KMS-11 (cell line): Measurements from ENCODE around the gene SLC16A2.

Source experiments
- H2AFZ ChIP-seq: fragments of 200-600 bp; sonication (generic); 2 replicates; pipeline ENCODE4 v1.6.1; 2016; ENCODE audit warnings: antibody characterized with exemption, mixed run types, low read depth
- H3K27ac ChIP-seq: fragments of 200-600 bp; sonication (generic); 2 replicates; pipeline ENCODE4 v1.6.1; 2016; ENCODE audit warnings: mild to moderate bottlenecking, mixed run types
- H3K27me3 ChIP-seq: fragments of 200-600 bp; sonication (generic); 2 replicates; pipeline ENCODE4 v1.6.1; 2017; ENCODE audit warnings: mild to moderate bottlenecking, low read depth, mixed run types, moderate library complexity; ENCODE audit not compliant: insufficient read depth
- H3K36me3 ChIP-seq: fragments of 200-600 bp; sonication (generic); 2 replicates; pipeline ENCODE4 v1.6.1; 2017; ENCODE audit warnings: mild to moderate bottlenecking, mixed run types; ENCODE audit not compliant: insufficient read depth
- H3K4me1 ChIP-seq: fragments of 200-600 bp; sonication (generic); 2 replicates; pipeline ENCODE4 v1.6.1; 2016; ENCODE audit warnings: mild to moderate bottlenecking, low read depth, mixed run types; ENCODE audit not compliant: poor library complexity, severe bottlenecking
- H3K4me2 ChIP-seq: fragments of 200-600 bp; sonication (generic); 2 replicates; pipeline ENCODE4 v1.7.0; 2016; ENCODE audit warnings: mild to moderate bottlenecking, mixed run types
- H3K4me3 ChIP-seq: fragments of 200-600 bp; sonication (generic); IDR thresholded peaks from 2 replicates; pipeline ENCODE4 v1.6.1; 2017; ENCODE audit warnings: low read depth, low read length, mixed read lengths; ENCODE audit not compliant: insufficient read depth
- H3K79me2 ChIP-seq: fragments of 200-600 bp; sonication (generic); 2 replicates; pipeline ENCODE4 v1.6.1; 2016; ENCODE audit warnings: low read depth, mixed run types; ENCODE audit not compliant: insufficient read depth
- H3K9ac ChIP-seq: fragments of 200-600 bp; sonication (generic); 2 replicates; pipeline ENCODE4 v1.6.1; 2016; ENCODE audit warnings: mild to moderate bottlenecking, mixed run types
- H4K20me1 ChIP-seq: fragments of 200-600 bp; sonication (generic); 2 replicates; pipeline ENCODE4 v1.6.1; 2016; ENCODE audit warnings: mild to moderate bottlenecking, mixed run types; ENCODE audit not compliant: insufficient read depth
- CTCF ChIP-seq: fragments of 200-600 bp; sonication (generic); conservative IDR thresholded peaks from 2 replicates; pipeline ENCODE4 v1.6.1; 2017; ENCODE audit warnings: low read depth, mild to moderate bottlenecking, antibody characterized with exemption, low read length, moderate library complexity, mixed read lengths

The SLC16A2 gene

DNA sequence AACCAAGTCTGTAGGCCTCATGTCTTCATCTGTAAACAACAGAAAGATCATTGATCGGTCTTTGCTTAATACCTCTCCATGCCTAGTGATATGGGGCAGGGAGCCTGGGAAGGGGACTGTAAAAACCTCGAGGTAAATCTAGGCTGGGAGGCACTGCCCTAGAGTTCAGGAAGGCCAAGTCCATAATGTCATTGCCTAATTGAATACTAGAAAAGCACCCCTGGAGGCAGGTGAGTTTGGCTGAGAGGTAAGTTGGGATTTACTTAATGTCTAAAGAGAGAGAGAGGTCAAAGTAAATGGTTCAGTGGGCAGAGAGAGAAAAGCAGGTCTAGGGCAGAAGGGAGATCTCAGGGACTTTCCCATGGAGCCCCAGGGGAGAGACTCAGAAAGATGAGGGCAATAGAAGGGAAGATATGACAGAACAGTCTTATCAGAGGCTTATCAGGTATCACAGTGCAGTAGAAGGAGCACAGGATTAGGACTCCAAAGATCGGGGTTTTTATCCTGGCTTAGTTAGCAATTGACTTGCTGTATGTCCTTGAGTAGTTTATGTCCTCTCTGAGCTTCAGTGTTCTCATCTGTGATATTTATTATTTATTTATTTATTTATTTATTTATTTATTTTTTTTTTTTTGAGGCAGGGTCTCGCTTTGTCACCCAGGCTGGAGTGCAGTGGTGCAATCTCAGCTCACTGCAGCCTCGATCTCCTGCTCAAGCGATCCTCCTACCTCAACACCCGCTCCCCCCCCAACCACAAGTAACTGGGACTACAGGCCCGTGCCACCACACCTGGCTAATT is 85.2 kb downstream of the SLC16A2 start:
- H3K9ac ChIP-seq, result no peak overlapping the region
- no peaks in the 10 kb centered on the region for H3K79me2 ChIP-seq
- H3K4me1 ChIP-seq, result no peaks in the 10 kb centered on the region
- no peaks in the 10 kb centered on the region for H3K36me3 ChIP-seq
- no peak for TF ChIP-seq CTCF
- no peak overlapping the region for H3K4me2 ChIP-seq
- no peak overlapping the region for H3K27ac ChIP-seq
- H3K27me3 ChIP-seq, result no peaks in the 10 kb centered on the region
- H4K20me1 ChIP-seq, result no peaks in the 10 kb centered on the region
- H3K4me3 ChIP-seq, result no peak overlapping the region
- H2AFZ ChIP-seq, result no peak overlapping the region

- Histone ChIP-seq H3K4me1 (no peaks in the 10 kb centered on the region), H3K79me2 (no peaks in the 10 kb centered on the region), H3K4me3 (no peak overlapping the region), H3K27ac (no peak overlapping the region), H3K9ac (no peak overlapping the region), H3K36me3 (no peaks in the 10 kb centered on the region), H3K4me2 (no peak overlapping the region), H2AFZ (no peak overlapping the region), H4K20me1 (no peaks in the 10 kb centered on the region), H3K27me3 (no peaks in the 10 kb centered on the region)
- TF ChIP-seq CTCF, result no peak
These were observed 85.9 kb downstream of the SLC16A2 start for GRCh38 chrX:74507191-74507590.

DNA sequence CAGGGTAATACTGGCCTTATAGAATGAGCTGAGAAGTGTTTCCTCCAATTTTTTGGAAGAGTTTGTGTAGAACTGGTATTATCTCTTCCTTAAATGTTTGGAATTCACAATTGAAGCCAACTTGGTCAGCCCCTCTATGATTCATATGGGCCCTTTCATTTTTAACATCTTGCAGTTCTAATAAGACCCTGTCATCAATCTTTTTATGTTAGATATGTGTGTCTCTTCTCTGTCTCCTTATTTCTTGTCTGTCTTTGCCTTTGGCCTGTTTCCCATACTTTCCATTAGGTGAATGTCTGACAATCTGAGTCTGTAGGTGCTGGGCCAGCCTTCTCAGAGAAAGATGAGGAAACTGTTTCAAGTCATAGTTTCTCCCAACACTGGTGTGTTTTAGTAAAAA is 88.7 kb downstream of the SLC16A2 start:
- no peak for TF ChIP-seq CTCF
- H3K36me3 ChIP-seq, result no peaks in the 10 kb centered on the region
- no peaks in the 10 kb centered on the region for H3K27me3 ChIP-seq
- no peaks in the 10 kb centered on the region for H3K4me1 ChIP-seq
- no peaks in the 10 kb centered on the region for H4K20me1 ChIP-seq
- H3K27ac ChIP-seq, result no peak overlapping the region
- H3K4me3 ChIP-seq, result no peak overlapping the region
- H3K79me2 ChIP-seq, result no peaks in the 10 kb centered on the region
- H3K9ac ChIP-seq, result no peak overlapping the region
- no peak overlapping the region for H2AFZ ChIP-seq
- H3K4me2 ChIP-seq, result no peak overlapping the region

DNA sequence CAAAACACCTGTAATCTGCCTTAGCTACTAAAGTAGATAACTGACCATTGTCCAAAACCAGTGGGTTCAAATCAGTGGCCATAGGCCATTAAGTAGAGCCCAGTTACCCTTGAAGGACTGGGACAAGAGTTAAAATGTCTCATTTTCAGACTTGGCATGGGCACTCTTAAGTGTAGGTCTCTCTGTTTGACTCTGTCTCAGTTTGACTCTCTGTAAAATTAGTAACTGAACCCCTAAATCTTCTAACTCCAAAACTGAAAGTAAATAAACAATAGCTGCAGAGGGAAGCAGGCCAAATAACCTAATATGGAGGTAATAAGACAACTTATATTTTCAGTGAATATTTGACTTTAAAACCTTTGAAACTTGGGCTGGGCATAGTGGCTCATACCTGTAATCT is 89.1 kb downstream of the SLC16A2 start:
- Histone ChIP-seq H3K4me3 (no peak overlapping the region), H3K27ac (no peak overlapping the region), H4K20me1 (no peaks in the 10 kb centered on the region), H3K9ac (no peak overlapping the region), H3K79me2 (no peaks in the 10 kb centered on the region), H2AFZ (no peak overlapping the region), H3K36me3 (no peaks in the 10 kb centered on the region), H3K4me1 (no peaks in the 10 kb centered on the region), H3K27me3 (no peaks in the 10 kb centered on the region), H3K4me2 (no peak overlapping the region)
- no peak for TF ChIP-seq CTCF
